GM23338 (cell line): ENCODE measurements around the gene FYCO1. TPM values are rescaled to one million over a fixed set of nuclear protein-coding genes. Genes with fewer than 3 reads are reported as not detected.

Experiments used
- ATAC-seq: fragments of 200-7000 bp; cut with Tn5 transposase; 3 replicates; pipeline ENCODE4 v1.9.1; 2020
- DNase-seq: peaks from one replicate; pipeline ENCODE4 v3.0.0-alpha.2; 2015; ENCODE audit warnings: low spot score
- H2AFZ ChIP-seq: fragments of 200-600 bp; sonication (generic); 2 replicates; pipeline ENCODE4 v1.8.0; 2016; ENCODE audit warnings: antibody characterized with exemption, mild to moderate bottlenecking, moderate library complexity
- H3F3A ChIP-seq: fragments of 200-600 bp; sonication (generic); replicated peaks from 2 replicates; pipeline ENCODE4 v1.8.0; 2017; ENCODE audit warnings: antibody characterized with exemption, mixed run types, low read depth
- H3K27ac ChIP-seq: fragments of 200-600 bp; sonication (generic); 2 replicates; pipeline ENCODE4 v1.6.1; 2016; ENCODE audit warnings: low read depth
- H3K27me3 ChIP-seq: fragments of 200-600 bp; sonication (generic); 2 replicates; pipeline ENCODE4 v1.8.0; 2016; ENCODE audit warnings: mild to moderate bottlenecking, mixed run types, moderate library complexity; ENCODE audit not compliant: insufficient read depth
- H3K36me3 ChIP-seq: fragments of 200-600 bp; sonication (generic); 2 replicates; pipeline ENCODE4 v1.8.0; 2016; ENCODE audit warnings: mild to moderate bottlenecking; ENCODE audit not compliant: insufficient read depth
- H3K4me1 ChIP-seq: fragments of 200-600 bp; sonication (generic); 2 replicates; pipeline ENCODE4 v1.8.0; 2016; ENCODE audit warnings: mild to moderate bottlenecking, moderate library complexity; ENCODE audit not compliant: insufficient read depth
- H3K4me2 ChIP-seq: fragments of 200-600 bp; sonication (generic); 2 replicates; pipeline ENCODE4 v1.7.1; 2017; ENCODE audit warnings: mixed run types
- H3K4me3 ChIP-seq: fragments of 200-600 bp; sonication (generic); 2 replicates; pipeline ENCODE4 v1.6.1; 2016; ENCODE audit warnings: mixed run types
- H3K79me2 ChIP-seq: fragments of 200-600 bp; sonication (generic); replicated peaks from 2 replicates; pipeline ENCODE4 v1.8.0; 2017; ENCODE audit warnings: mild to moderate bottlenecking; ENCODE audit not compliant: insufficient read depth
- H3K9me2 ChIP-seq: fragments of 200-600 bp; sonication (generic); 2 replicates; pipeline ENCODE4 v1.8.0; 2017; ENCODE audit not compliant: insufficient read depth
- H4K20me1 ChIP-seq: fragments of 200-600 bp; sonication (generic); replicated peaks from 2 replicates; pipeline ENCODE4 v1.8.0; 2017; ENCODE audit warnings: mild to moderate bottlenecking; ENCODE audit not compliant: insufficient read depth
- H3K27ac Mint-ChIP-seq: 2 replicates; pipeline ENCODE4 v1.8.0; 2020; ENCODE audit warnings: inconsistent platforms, mild to moderate bottlenecking, moderate library complexity, mixed read lengths
- H3K27me3 Mint-ChIP-seq: 3 replicates; pipeline ENCODE4 v1.8.0; 2022; ENCODE audit warnings: low read depth, mild to moderate bottlenecking, moderate library complexity, mixed read lengths, inconsistent platforms; ENCODE audit not compliant: insufficient read depth, poor library complexity
- H3K36me3 Mint-ChIP-seq: 3 replicates; pipeline ENCODE4 v1.8.0; 2021; ENCODE audit warnings: low read depth, mild to moderate bottlenecking, inconsistent platforms, moderate library complexity, mixed read lengths
- H3K4me1 Mint-ChIP-seq: 3 replicates; pipeline ENCODE4 v1.8.0; 2020; ENCODE audit warnings: mild to moderate bottlenecking, inconsistent platforms, mixed read lengths
- H3K4me3 Mint-ChIP-seq: 3 replicates; pipeline ENCODE4 v1.8.0; 2021; ENCODE audit warnings: moderate library complexity, mild to moderate bottlenecking, inconsistent platforms, mixed read lengths
- H3K9me3 Mint-ChIP-seq: 3 replicates; pipeline ENCODE4 v1.8.0; 2020; ENCODE audit warnings: moderate library complexity, mild to moderate bottlenecking, inconsistent platforms, mixed read lengths
- REST ChIP-seq: IDR thresholded peaks from one replicate; pipeline ENCODE4 v1.6.1; 2018; ENCODE audit warnings: antibody characterized with exemption; ENCODE audit not compliant: unreplicated experiment
- ZNF331 ChIP-seq: fragments of 250-450 bp; sonication (Bioruptor Pico); IDR thresholded peaks from 2 replicates; pipeline ENCODE4 v1.5.0; 2020; ENCODE audit warnings: low read depth, mild to moderate bottlenecking, moderate library complexity
- polyA plus RNA-seq: library from polyadenylated mRNA; unstranded; fragments of >200 nt; fragmentation: Nextera tagmentation; extraction: Ambion mirVana; gene quantifications from 2 replicates; pipeline ENCODE4 v1.2.1, GENCODE V29; 2016
- total RNA-seq: library from RNA; depleted of rRNA; stranded (reverse); fragments of >200 nt; shearing (Covaris generic); gene quantifications from 2 replicates; pipeline ENCODE4 v1.2.3, GENCODE V29; 2014
- TF ChIP-seq, protein P1 (sequence below): fragments of 250-450 bp; sonication (Bioruptor Pico); IDR thresholded peaks from 2 replicates; pipeline ENCODE4 v1.5.0; 2020; ENCODE audit warnings: mild to moderate bottlenecking, moderate library complexity

Gene FYCO1
- total and polyA plus RNA-seq, 2 experiments from 2014 or later, result 4.5 to 17.2 TPM

GRCh38 chr3:46010519-46011113, 15.0 kb upstream of the FYCO1 start (continued):
- no peak for TF ChIP-seq REST

DNA sequence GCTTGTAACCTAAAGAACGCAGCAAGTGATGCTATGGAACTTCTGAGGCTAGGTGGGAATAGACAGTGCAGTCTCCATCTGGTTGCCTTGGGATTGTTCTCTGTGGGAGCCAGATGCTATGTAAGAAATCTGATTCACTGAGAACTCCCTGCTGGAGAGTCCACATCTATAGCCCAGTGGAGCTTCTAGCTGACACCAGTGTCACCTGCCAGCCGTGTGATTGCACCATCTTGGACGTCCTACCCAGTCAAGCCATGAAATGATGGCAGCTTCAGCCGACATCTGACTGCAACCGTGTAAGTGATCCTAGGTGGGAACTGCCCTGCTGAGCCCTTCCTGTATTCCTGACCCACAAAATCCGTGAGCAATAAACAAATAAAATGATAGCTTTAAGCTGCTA, 12.4 kb upstream of the FYCO1 start:
- no peak overlapping the region for H2AFZ ChIP-seq
- H3K4me2 ChIP-seq, result no peak overlapping the region
- H4K20me1 ChIP-seq, result no peaks in the 10 kb centered on the region
- H3K79me2 ChIP-seq, result no peaks in the 10 kb centered on the region
- H3K27me3 Mint-ChIP-seq, result peaks cover 4% of the 10 kb centered on the region
- peaks cover 19% of the 10 kb centered on the region for H3K4me1 Mint-ChIP-seq
- DNase-seq (no peak), ATAC-seq (no peak)
- no peaks in the 10 kb centered on the region for H3K36me3 Mint-ChIP-seq
- peaks cover 12% of the 10 kb centered on the region for H3K4me1 ChIP-seq
- H3K27ac ChIP-seq, result no peak overlapping the region
- H3K27me3 ChIP-seq, result no peaks in the 10 kb centered on the region
- no peak overlapping the region for H3K4me3 Mint-ChIP-seq
- peaks cover 10% of the 10 kb centered on the region; the same call in 1 of the 2 replicates for H3K9me2 ChIP-seq
- H3K9me3 Mint-ChIP-seq, result no peaks in the 10 kb centered on the region
- H3K4me3 ChIP-seq, result no peak overlapping the region
- peak; percentile 43; the same call in 1 of the 2 replicates for TF ChIP-seq ZNF331 (CRISPR knock-in tag)
- TF ChIP-seq, protein P1, sequence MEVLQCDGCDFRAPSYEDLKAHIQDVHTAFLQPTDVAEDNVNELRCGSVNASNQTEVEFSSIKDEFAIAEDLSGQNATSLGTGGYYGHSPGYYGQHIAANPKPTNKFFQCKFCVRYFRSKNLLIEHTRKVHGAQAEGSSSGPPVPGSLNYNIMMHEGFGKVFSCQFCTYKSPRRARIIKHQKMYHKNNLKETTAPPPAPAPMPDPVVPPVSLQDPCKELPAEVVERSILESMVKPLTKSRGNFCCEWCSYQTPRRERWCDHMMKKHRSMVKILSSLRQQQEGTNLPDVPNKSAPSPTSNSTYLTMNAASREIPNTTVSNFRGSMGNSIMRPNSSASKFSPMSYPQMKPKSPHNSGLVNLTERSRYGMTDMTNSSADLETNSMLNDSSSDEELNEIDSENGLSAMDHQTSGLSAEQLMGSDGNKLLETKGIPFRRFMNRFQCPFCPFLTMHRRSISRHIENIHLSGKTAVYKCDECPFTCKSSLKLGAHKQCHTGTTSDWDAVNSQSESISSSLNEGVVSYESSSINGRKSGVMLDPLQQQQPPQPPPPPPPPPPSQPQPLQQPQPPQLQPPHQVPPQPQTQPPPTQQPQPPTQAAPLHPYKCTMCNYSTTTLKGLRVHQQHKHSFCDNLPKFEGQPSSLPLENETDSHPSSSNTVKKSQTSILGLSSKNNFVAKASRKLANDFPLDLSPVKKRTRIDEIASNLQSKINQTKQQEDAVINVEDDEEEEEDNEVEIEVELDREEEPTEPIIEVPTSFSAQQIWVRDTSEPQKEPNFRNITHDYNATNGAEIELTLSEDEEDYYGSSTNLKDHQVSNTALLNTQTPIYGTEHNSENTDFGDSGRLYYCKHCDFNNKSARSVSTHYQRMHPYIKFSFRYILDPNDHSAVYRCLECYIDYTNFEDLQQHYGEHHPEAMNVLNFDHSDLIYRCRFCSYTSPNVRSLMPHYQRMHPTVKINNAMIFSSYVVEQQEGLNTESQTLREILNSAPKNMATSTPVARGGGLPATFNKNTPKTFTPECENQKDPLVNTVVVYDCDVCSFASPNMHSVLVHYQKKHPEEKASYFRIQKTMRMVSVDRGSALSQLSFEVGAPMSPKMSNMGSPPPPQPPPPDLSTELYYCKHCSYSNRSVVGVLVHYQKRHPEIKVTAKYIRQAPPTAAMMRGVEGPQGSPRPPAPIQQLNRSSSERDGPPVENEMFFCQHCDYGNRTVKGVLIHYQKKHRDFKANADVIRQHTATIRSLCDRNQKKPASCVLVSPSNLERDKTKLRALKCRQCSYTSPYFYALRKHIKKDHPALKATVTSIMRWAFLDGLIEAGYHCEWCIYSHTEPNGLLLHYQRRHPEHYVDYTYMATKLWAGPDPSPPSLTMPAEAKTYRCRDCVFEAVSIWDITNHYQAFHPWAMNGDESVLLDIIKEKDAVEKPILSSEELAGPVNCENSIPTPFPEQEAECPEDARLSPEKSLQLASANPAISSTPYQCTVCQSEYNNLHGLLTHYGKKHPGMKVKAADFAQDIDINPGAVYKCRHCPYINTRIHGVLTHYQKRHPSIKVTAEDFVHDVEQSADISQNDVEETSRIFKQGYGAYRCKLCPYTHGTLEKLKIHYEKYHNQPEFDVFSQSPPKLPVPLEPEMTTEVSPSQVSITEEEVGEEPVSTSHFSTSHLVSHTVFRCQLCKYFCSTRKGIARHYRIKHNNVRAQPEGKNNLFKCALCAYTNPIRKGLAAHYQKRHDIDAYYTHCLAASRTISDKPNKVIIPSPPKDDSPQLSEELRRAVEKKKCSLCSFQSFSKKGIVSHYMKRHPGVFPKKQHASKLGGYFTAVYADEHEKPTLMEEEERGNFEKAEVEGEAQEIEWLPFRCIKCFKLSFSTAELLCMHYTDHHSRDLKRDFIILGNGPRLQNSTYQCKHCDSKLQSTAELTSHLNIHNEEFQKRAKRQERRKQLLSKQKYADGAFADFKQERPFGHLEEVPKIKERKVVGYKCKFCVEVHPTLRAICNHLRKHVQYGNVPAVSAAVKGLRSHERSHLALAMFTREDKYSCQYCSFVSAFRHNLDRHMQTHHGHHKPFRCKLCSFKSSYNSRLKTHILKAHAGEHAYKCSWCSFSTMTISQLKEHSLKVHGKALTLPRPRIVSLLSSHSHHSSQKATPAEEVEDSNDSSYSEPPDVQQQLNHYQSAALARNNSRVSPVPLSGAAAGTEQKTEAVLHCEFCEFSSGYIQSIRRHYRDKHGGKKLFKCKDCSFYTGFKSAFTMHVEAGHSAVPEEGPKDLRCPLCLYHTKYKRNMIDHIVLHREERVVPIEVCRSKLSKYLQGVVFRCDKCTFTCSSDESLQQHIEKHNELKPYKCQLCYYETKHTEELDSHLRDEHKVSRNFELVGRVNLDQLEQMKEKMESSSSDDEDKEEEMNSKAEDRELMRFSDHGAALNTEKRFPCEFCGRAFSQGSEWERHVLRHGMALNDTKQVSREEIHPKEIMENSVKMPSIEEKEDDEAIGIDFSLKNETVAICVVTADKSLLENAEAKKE (CRISPR knock-in tag), result no peak
- no peaks in the 10 kb centered on the region for H3K36me3 ChIP-seq
- no peak overlapping the region for H3K27ac Mint-ChIP-seq
- H3F3A ChIP-seq, result no peaks in the 10 kb centered on the region
